Measurements from ENCODE around the gene BEND7. TPM values are rescaled to one million over a fixed set of nuclear protein-coding genes. Genes with fewer than 3 reads are reported as not detected.

The BEND7 gene
- total RNA-seq, 1 experiment from 2014 or later, result 7.6 TPM

DNA sequence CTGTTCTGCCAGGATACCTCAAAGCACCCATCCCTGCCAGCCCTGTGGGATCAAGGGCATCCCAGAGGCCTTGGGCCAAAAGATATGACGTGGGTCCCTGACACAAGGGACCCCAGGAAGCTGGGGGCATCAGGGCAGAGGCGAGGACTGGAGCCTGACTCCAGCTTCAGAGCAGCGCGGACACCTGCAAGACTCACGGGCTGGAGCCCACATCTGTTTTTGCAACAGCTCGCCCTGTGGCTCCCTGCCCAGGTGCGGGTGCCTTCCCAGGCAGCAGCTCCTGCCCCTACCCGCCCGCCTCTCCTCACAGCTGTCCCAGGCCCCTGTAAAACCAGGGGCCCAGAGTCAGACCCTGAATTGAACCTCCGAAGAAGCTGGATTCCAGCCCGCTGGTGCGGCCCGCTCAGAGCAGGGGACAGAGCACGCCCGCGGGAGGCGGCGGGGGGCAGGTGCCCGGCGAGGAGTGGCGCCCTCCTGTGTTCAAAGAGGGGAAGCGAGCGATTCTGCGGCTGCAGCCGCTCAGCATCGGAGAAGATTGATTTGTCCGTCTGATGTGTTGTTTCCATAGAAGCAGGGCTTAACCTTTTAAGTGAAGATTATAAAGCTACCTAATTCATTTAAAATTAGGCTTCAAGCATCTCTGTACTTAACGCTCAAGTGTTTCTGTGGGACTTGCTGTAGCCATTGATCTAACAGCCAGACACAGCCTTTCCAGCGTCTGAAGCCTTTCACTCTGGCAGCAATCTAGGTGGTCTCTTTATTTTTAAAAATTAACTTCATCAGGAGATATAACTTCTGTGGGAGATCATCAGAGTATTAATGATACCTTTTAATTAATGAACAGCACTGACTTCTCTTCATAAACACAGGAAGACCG lies 88.4 kb downstream of the BEND7 start:
- ATAC-seq (peak; percentile 77), DNase-seq (ENCODE audit: low read depth, low spot score) (peak; percentile 8)
- no peak for TF ChIP-seq SIN3A (IDR thresholded peaks at IDR 0.05; ENCODE audit: borderline replicate concordance, insufficient read depth, low read depth, low read length)
- no peak for TF ChIP-seq POLR2AphosphoS5 (IDR thresholded peaks at IDR 0.05; ENCODE audit: low read depth, low read length)
- TF ChIP-seq, protein P1, sequence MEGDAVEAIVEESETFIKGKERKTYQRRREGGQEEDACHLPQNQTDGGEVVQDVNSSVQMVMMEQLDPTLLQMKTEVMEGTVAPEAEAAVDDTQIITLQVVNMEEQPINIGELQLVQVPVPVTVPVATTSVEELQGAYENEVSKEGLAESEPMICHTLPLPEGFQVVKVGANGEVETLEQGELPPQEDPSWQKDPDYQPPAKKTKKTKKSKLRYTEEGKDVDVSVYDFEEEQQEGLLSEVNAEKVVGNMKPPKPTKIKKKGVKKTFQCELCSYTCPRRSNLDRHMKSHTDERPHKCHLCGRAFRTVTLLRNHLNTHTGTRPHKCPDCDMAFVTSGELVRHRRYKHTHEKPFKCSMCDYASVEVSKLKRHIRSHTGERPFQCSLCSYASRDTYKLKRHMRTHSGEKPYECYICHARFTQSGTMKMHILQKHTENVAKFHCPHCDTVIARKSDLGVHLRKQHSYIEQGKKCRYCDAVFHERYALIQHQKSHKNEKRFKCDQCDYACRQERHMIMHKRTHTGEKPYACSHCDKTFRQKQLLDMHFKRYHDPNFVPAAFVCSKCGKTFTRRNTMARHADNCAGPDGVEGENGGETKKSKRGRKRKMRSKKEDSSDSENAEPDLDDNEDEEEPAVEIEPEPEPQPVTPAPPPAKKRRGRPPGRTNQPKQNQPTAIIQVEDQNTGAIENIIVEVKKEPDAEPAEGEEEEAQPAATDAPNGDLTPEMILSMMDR (IDR thresholded peaks at IDR 0.05), result peak; percentile 90
- ChIA-PET CTCF (interaction anchor here (0.6 to 1.9 kb wide), 3 partner anchors 26 to 1409 kb away, joined by 3 to 8 read pairs (median 4); no protein-coding TSS in a partner anchor), POLR2A (no interaction called here)
- no peaks in the 10 kb centered on the region for H3K9me3 ChIP-seq (ENCODE audit: control insufficient read depth, insufficient read depth, low read depth, low read length)
- H3K27me3 ChIP-seq (ENCODE audit: control insufficient read depth, insufficient read depth, low read length), result no peaks in the 10 kb centered on the region
- intact Hi-C loops (cut with micrococcal nuclease; ENCODE audit: unreplicated experiment) (no loop called here), in situ Hi-C loops (cut with HindIII; ENCODE audit: low pct_unique_long_range_greater_than_20kb, low sequenced_read_pairs) (no loop called here)
- no peaks in the 10 kb centered on the region for H3K36me3 ChIP-seq (ENCODE audit: control insufficient read depth, insufficient read depth, low read length)
- no TSS peak for BruUV-seq (replicated peaks)
- H3K4me3 ChIP-seq (ENCODE audit: low read depth in 2 of 2, low read length in 2 of 2), result peak overlapping the region; percentile 16 to 18; a peak in 2 of 4 replicates
- no peaks in the 10 kb centered on the region for H3K4me1 ChIP-seq (ENCODE audit: control insufficient read depth, insufficient read depth, low read length)
- H3K27ac ChIP-seq (ENCODE audit: low read length), result no peak overlapping the region

DNA sequence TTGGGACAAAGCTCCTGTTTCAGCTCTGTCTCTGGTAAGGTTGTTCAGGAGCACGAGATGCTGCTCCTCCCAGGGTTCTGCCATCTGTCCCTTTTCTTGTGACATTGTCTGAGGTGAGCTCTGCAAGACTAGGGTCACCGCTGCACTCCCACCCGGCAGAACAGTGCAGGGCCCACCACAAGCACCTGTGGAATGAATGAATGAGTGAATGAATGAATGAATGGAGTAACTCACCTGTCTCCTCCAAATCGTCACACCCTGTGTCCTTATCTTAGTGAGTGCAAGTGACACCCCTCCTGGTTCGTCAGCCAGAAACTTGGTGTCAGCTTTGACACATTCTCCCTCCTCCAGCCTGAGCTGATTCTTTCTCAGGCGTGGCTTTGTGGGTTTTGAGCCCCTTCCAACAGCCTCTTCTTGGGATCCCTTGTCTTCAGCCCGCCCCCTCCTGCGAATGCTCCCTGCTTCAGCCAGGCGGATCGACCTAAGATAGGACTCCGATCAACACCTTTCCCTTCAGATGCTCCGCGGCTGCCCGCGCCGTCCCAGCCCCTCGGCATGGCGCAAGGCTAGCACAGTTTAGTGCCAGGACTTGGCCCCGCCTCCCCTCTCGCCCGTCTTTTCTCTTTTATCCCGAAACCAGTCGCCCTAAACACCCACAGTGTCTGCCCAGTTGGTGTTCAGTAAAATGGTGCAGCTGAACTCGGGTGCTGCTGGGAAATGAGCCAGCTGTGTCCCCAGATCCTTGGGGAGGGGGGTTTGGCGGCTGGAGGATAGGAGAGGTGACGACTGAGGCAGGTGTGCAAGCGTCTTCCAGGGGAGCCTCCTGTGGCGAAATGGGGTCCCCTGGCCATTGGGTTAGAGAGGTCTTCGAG lies 89.3 kb downstream of the BEND7 start:
- Histone ChIP-seq H3K4me1 (ENCODE audit: control insufficient read depth, insufficient read depth, low read length) (no peaks in the 10 kb centered on the region), H3K36me3 (ENCODE audit: control insufficient read depth, insufficient read depth, low read length) (no peaks in the 10 kb centered on the region), H3K27me3 (ENCODE audit: control insufficient read depth, insufficient read depth, low read length) (no peaks in the 10 kb centered on the region), H3K4me3 (ENCODE audit: low read depth in 2 of 2, low read length in 2 of 2) (peak overlapping the region in 1 of 2 experiments; percentile 16; a peak in 1 of 4 replicates), H3K27ac (ENCODE audit: low read length) (no peak overlapping the region), H3K9me3 (ENCODE audit: control insufficient read depth, insufficient read depth, low read depth, low read length) (no peaks in the 10 kb centered on the region)
- peak; percentile 53; the same call in 1 of the 2 replicates for ATAC-seq
- CTCF ChIA-PET, result interaction anchor here (0.7 to 1.9 kb wide), 2 partner anchors 25 to 68 kb away, joined by 3 to 8 read pairs; no protein-coding TSS in a partner anchor
- no peak for TF ChIP-seq TCF7L2 (IDR thresholded peaks at IDR 0.05; ENCODE audit: low read depth, low read length)
- TF ChIP-seq, protein P2, sequence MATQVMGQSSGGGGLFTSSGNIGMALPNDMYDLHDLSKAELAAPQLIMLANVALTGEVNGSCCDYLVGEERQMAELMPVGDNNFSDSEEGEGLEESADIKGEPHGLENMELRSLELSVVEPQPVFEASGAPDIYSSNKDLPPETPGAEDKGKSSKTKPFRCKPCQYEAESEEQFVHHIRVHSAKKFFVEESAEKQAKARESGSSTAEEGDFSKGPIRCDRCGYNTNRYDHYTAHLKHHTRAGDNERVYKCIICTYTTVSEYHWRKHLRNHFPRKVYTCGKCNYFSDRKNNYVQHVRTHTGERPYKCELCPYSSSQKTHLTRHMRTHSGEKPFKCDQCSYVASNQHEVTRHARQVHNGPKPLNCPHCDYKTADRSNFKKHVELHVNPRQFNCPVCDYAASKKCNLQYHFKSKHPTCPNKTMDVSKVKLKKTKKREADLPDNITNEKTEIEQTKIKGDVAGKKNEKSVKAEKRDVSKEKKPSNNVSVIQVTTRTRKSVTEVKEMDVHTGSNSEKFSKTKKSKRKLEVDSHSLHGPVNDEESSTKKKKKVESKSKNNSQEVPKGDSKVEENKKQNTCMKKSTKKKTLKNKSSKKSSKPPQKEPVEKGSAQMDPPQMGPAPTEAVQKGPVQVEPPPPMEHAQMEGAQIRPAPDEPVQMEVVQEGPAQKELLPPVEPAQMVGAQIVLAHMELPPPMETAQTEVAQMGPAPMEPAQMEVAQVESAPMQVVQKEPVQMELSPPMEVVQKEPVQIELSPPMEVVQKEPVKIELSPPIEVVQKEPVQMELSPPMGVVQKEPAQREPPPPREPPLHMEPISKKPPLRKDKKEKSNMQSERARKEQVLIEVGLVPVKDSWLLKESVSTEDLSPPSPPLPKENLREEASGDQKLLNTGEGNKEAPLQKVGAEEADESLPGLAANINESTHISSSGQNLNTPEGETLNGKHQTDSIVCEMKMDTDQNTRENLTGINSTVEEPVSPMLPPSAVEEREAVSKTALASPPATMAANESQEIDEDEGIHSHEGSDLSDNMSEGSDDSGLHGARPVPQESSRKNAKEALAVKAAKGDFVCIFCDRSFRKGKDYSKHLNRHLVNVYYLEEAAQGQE (IDR thresholded peaks at IDR 0.05; ENCODE audit: insufficient read depth in 1 of 2, low read depth in 2 of 2, low read length in 1 of 2), result no peak
- in situ Hi-C loops (cut with HindIII; ENCODE audit: low pct_unique_long_range_greater_than_20kb, low sequenced_read_pairs), result no loop called here
- intact Hi-C loops (cut with micrococcal nuclease; ENCODE audit: unreplicated experiment), result loop anchor here (2.0 kb wide), 1 partner anchor 67 kb away; no protein-coding TSS in a partner anchor
- POLR2A ChIA-PET, result no interaction called here
- no peak for DNase-seq (ENCODE audit: low read depth, low spot score)
- BruUV-seq (replicated peaks), result no TSS peak

All from Panc1 (cell line).